ENCODE measurements around the gene TMEM82.

TMEM82 gene

GRCh38 chr1:15758953-15759661 lies 16.8 kb downstream of the TMEM82 start:
- H3K36me3 Mint-ChIP-seq (ENCODE audit: insufficient read depth), result no peaks in the 10 kb centered on the region
- no peaks in the 10 kb centered on the region for H3K9me3 Mint-ChIP-seq
- H3K4me1 Mint-ChIP-seq (ENCODE audit: low read depth in 2 of 2), result peaks cover 0 to 15% of the 10 kb centered on the region in 2 donors
- DNase-seq, result no peak
- H3K27ac Mint-ChIP-seq, result no peak overlapping the region
- peaks cover 58 to 83% of the 10 kb centered on the region in 2 donors for H3K27me3 Mint-ChIP-seq
- peak overlapping the region; percentile 23 to 65 for H3K4me3 Mint-ChIP-seq
- ATAC-seq (replicated peaks), result no peak

- ATAC-seq (replicated peaks) (no peak), DNase-seq (no peak)
- Mint-ChIP-seq H3K27ac (no peak overlapping the region), H3K4me1 (ENCODE audit: low read depth in 2 of 2) (peaks cover 0 to 15% of the 10 kb centered on the region in 2 donors), H3K27me3 (peaks cover 68 to 91% of the 10 kb centered on the region in 2 donors), H3K4me3 (no peak overlapping the region), H3K36me3 (ENCODE audit: insufficient read depth) (no peaks in the 10 kb centered on the region), H3K9me3 (no peaks in the 10 kb centered on the region)
Measured at GRCh38 chr1:15760520-15761211, 18.4 kb downstream of the TMEM82 start.

- no peak for ATAC-seq (replicated peaks)
- Mint-ChIP-seq H3K4me3 (no peak overlapping the region), H3K27me3 (peaks cover 64 to 89% of the 10 kb centered on the region in 2 donors), H3K4me1 (ENCODE audit: low read depth in 2 of 2) (peaks cover 0 to 9% of the 10 kb centered on the region in 2 donors), H3K36me3 (ENCODE audit: insufficient read depth) (no peaks in the 10 kb centered on the region), H3K9me3 (no peaks in the 10 kb centered on the region), H3K27ac (no peak overlapping the region)
- DNase-seq, result no peak
Measured at GRCh38 chr1:15761366-15762128, 19.2 kb downstream of the TMEM82 start.

GRCh38 chr1:15762546-15762945 lies 20.2 kb downstream of the TMEM82 start:
- ATAC-seq (replicated peaks) (no peak), DNase-seq (no peak)
- Mint-ChIP-seq H3K4me3 (no peak overlapping the region), H3K27ac (no peak overlapping the region), H3K36me3 (ENCODE audit: insufficient read depth) (no peaks in the 10 kb centered on the region), H3K4me1 (ENCODE audit: low read depth in 2 of 2) (peaks cover 0 to 6% of the 10 kb centered on the region in 2 donors), H3K9me3 (no peaks in the 10 kb centered on the region), H3K27me3 (peaks cover 55 to 80% of the 10 kb centered on the region in 2 donors)

- DNase-seq, result no peak
- Mint-ChIP-seq H3K27me3 (peaks cover 52 to 86% of the 10 kb centered on the region in 2 donors), H3K36me3 (ENCODE audit: insufficient read depth) (no peaks in the 10 kb centered on the region), H3K9me3 (no peaks in the 10 kb centered on the region), H3K4me1 (ENCODE audit: low read depth in 2 of 2) (peaks cover 0 to 2% of the 10 kb centered on the region in 2 donors), H3K27ac (no peak overlapping the region), H3K4me3 (no peak overlapping the region)
- ATAC-seq (replicated peaks), result no peak
Measured at GRCh38 chr1:15764269-15764764, 22.0 kb downstream of the TMEM82 start.

GRCh38 chr1:15764890-15765289 lies 22.6 kb downstream of the TMEM82 start:
- Mint-ChIP-seq H3K4me1 (ENCODE audit: low read depth in 2 of 2) (no peaks in the 10 kb centered on the region), H3K27ac (no peak overlapping the region), H3K9me3 (no peaks in the 10 kb centered on the region), H3K4me3 (no peak overlapping the region), H3K36me3 (ENCODE audit: insufficient read depth) (no peaks in the 10 kb centered on the region), H3K27me3 (peaks cover 47 to 82% of the 10 kb centered on the region in 2 donors)
- no peak for DNase-seq
- ATAC-seq (replicated peaks), result no peak

- Mint-ChIP-seq H3K36me3 (ENCODE audit: insufficient read depth) (no peaks in the 10 kb centered on the region), H3K9me3 (no peaks in the 10 kb centered on the region), H3K27ac (no peak overlapping the region), H3K27me3 (peaks cover 47 to 81% of the 10 kb centered on the region in 2 donors), H3K4me3 (no peak overlapping the region), H3K4me1 (ENCODE audit: low read depth in 2 of 2) (no peaks in the 10 kb centered on the region)
- no peak for DNase-seq
- ATAC-seq (replicated peaks), result no peak
Measured at GRCh38 chr1:15765495-15766194, 23.3 kb downstream of the TMEM82 start.

GRCh38 chr1:15767941-15768340 lies 25.6 kb downstream of the TMEM82 start:
- Mint-ChIP-seq H3K4me1 (ENCODE audit: low read depth in 2 of 2) (no peaks in the 10 kb centered on the region), H3K9me3 (no peaks in the 10 kb centered on the region), H3K36me3 (ENCODE audit: insufficient read depth) (no peaks in the 10 kb centered on the region), H3K27ac (no peak overlapping the region), H3K4me3 (no peak overlapping the region), H3K27me3 (peaks cover 46 to 77% of the 10 kb centered on the region in 2 donors)
- DNase-seq, result no peak
- no peak for ATAC-seq (replicated peaks)

GRCh38 chr1:15768388-15768787 lies 26.1 kb downstream of the TMEM82 start:
- no peak overlapping the region for H3K4me3 Mint-ChIP-seq
- H3K27ac Mint-ChIP-seq, result no peak overlapping the region
- H3K36me3 Mint-ChIP-seq (ENCODE audit: insufficient read depth), result peaks cover under 1% of the 10 kb centered on the region
- H3K9me3 Mint-ChIP-seq, result no peaks in the 10 kb centered on the region
- no peaks in the 10 kb centered on the region for H3K4me1 Mint-ChIP-seq (ENCODE audit: low read depth in 2 of 2)
- DNase-seq, result no peak
- peaks cover 46 to 76% of the 10 kb centered on the region in 2 donors for H3K27me3 Mint-ChIP-seq
- no peak for ATAC-seq (replicated peaks)

- peaks cover 3% of the 10 kb centered on the region for H3K36me3 Mint-ChIP-seq (ENCODE audit: insufficient read depth)
- ATAC-seq (replicated peaks), result no peak
- peak overlapping the region; percentile 59 to 65 for H3K27ac Mint-ChIP-seq
- H3K27me3 Mint-ChIP-seq, result peaks cover 32 to 55% of the 10 kb centered on the region in 2 donors
- no peak overlapping the region for H3K4me3 Mint-ChIP-seq
- no peaks in the 10 kb centered on the region for H3K4me1 Mint-ChIP-seq (ENCODE audit: low read depth in 2 of 2)
- H3K9me3 Mint-ChIP-seq, result no peaks in the 10 kb centered on the region
- DNase-seq, result no peak
Measured at GRCh38 chr1:15770313-15770962, 28.1 kb downstream of the TMEM82 start.

GRCh38 chr1:15771836-15772515 lies 29.7 kb downstream of the TMEM82 start:
- Mint-ChIP-seq H3K27me3 (peaks cover 25 to 47% of the 10 kb centered on the region in 2 donors), H3K27ac (no peak overlapping the region), H3K9me3 (no peaks in the 10 kb centered on the region), H3K4me3 (no peak overlapping the region), H3K36me3 (ENCODE audit: insufficient read depth) (peaks cover 6% of the 10 kb centered on the region), H3K4me1 (ENCODE audit: low read depth in 2 of 2) (no peaks in the 10 kb centered on the region)
- DNase-seq, result no peak
- ATAC-seq (replicated peaks), result no peak

GRCh38 chr1:15775706-15776105 lies 33.4 kb downstream of the TMEM82 start:
- Mint-ChIP-seq H3K27ac (no peak overlapping the region), H3K4me3 (no peak overlapping the region), H3K9me3 (no peaks in the 10 kb centered on the region), H3K36me3 (ENCODE audit: insufficient read depth) (peaks cover 6% of the 10 kb centered on the region), H3K27me3 (peaks cover 14 to 19% of the 10 kb centered on the region in 2 donors), H3K4me1 (ENCODE audit: low read depth in 2 of 2) (no peaks in the 10 kb centered on the region)
- ATAC-seq (replicated peaks) (no peak), DNase-seq (no peak)

Data from effector memory CD8-positive, alpha-beta T cell (primary cell).